H1 (cell line): ENCODE measurements around the gene B4GALNT1. TPM values are rescaled to one million over a fixed set of nuclear protein-coding genes. Genes with fewer than 3 reads are reported as not detected.

Source experiments
- CTCF ChIA-PET: fragments of 300-600 bp; sonication (Branson Sonifier 250); formaldehyde crosslinking; loops from one replicate; lab custom pipeline; 2021; ENCODE audit not compliant: partially characterized antibody; lab: Charles Lee
- POLR2A ChIA-PET: fragments of 300-600 bp; sonication (Branson Sonifier 250); formaldehyde crosslinking; loops from one replicate; lab custom pipeline; 2021; ENCODE audit warnings: inconsistent platforms; ENCODE audit not compliant: partially characterized antibody; lab: Charles Lee
- DNase-seq, 2 experiments: peaks; one replicate each; pipeline versions ENCODE4 v3.0.0 to v3.0.0-alpha.2; 2010 to 2022; ENCODE audit warnings: low spot score in 2 of 2, low read depth in 1 of 2, mixed read lengths in 1 of 2
- FAIRE-seq: peaks from 2 replicates; lab custom pipeline; 2011; peaks lifted over from hg19 to GRCh38; lab: Jason Lieb, UNC
- H2AFZ ChIP-seq: 2 replicates; pipeline ENCODE4 v1.8.1; 2012; ENCODE audit warnings: low read length, inconsistent platforms
- H2AK5ac ChIP-seq: 2 replicates; pipeline ENCODE4 v1.6.1; 2013; ENCODE audit warnings: low read depth, low read length
- H2BK120ac ChIP-seq: replicated peaks from 2 replicates; pipeline ENCODE3; 2013; ENCODE audit warnings: low read depth, low read length, inconsistent platforms
- H2BK12ac ChIP-seq: 2 replicates; pipeline ENCODE4 v1.6.1; 2013; ENCODE audit warnings: low read depth, low read length
- H2BK15ac ChIP-seq: 2 replicates; pipeline ENCODE4 v1.6.1; 2013; ENCODE audit warnings: low read length
- H2BK20ac ChIP-seq: 2 replicates; pipeline ENCODE4 v1.6.1; 2013; ENCODE audit warnings: low read length
- H2BK5ac ChIP-seq: 2 replicates; pipeline ENCODE4 v1.6.1; 2013; ENCODE audit warnings: low read depth, low read length
- H3K14ac ChIP-seq: 2 replicates; pipeline ENCODE4 v1.6.1; 2013; ENCODE audit warnings: inconsistent platforms; ENCODE audit not compliant: insufficient read length
- H3K18ac ChIP-seq: 2 replicates; pipeline ENCODE4 v1.6.1; 2013; ENCODE audit warnings: low read length; ENCODE audit errors: extremely low read depth
- H3K23ac ChIP-seq: 2 replicates; pipeline ENCODE4 v1.6.1; 2013; ENCODE audit warnings: inconsistent platforms; ENCODE audit not compliant: insufficient read length
- H3K23me2 ChIP-seq: 2 replicates; pipeline ENCODE4 v1.6.1; 2013; ENCODE audit warnings: low read depth, low read length
- H3K27ac ChIP-seq: 2 replicates; pipeline ENCODE4 v1.6.1; 2011; ENCODE audit warnings: low read depth, low read length, inconsistent platforms
- H3K27me3 ChIP-seq, 4 experiments: replicated peaks in 1 of 4; 1 replicate in 1 of 4; 2 replicates in 3 of 4; pipeline versions ENCODE4 v1.6.1 to v1.8.1; 2011 to 2013; ENCODE audit warnings: low read length in 3 of 4, mild to moderate bottlenecking in 3 of 4, inconsistent platforms in 2 of 4, mixed read lengths in 2 of 4, moderate library complexity in 1 of 4; ENCODE audit not compliant: control insufficient read depth in 3 of 4, insufficient read depth in 3 of 4; ENCODE audit errors: extremely low read depth in 1 of 4
- H3K36me3 ChIP-seq, 4 experiments: 2 replicates each; pipeline versions ENCODE4 v1.6.1 to v1.8.1; 2011 to 2013; ENCODE audit warnings: mild to moderate bottlenecking in 4 of 4, low read length in 3 of 4, moderate library complexity in 2 of 4, control low read depth in 1 of 4, inconsistent platforms in 1 of 4; ENCODE audit not compliant: insufficient read depth in 4 of 4, control insufficient read depth in 2 of 4
- H3K4ac ChIP-seq: replicated peaks from 2 replicates; pipeline ENCODE3; 2013; ENCODE audit warnings: low read length, low read depth, mixed read lengths, inconsistent platforms; ENCODE audit not compliant: insufficient read length
- H3K4me1 ChIP-seq, 4 experiments: replicated peaks in 1 of 4; 1 replicate in 1 of 4; 2 replicates in 3 of 4; pipeline versions ENCODE4 v1.6.1 to v1.8.1; 2011 to 2013; ENCODE audit warnings: low read length in 3 of 4, inconsistent platforms in 2 of 4, mixed read lengths in 1 of 4; ENCODE audit not compliant: insufficient read depth in 4 of 4, control insufficient read depth in 3 of 4
- H3K4me2 ChIP-seq, 2 experiments: 2 replicates each; pipeline versions ENCODE4 v1.6.1 to v1.8.1; 2011 to 2013; ENCODE audit warnings: low read depth in 2 of 2, low read length in 2 of 2, control low read depth in 1 of 2, inconsistent platforms in 1 of 2, mild to moderate bottlenecking in 1 of 2; ENCODE audit not compliant: insufficient read depth in 1 of 2
- H3K4me3 ChIP-seq, 4 experiments: fragments of 200-600, 300-600 bp in 1 of 4; sonication (generic), shearing (Covaris generic), sonication (Bioruptor Twin) in 1 of 4; 2 replicates each; pipeline versions ENCODE4 v1.5.1 to v1.8.1; 2011 to 2016; ENCODE audit warnings: low read length in 4 of 4, low read depth in 3 of 4, control low read depth in 2 of 4, inconsistent platforms in 2 of 4, mild to moderate bottlenecking in 2 of 4, mixed read lengths in 1 of 4, moderate library complexity in 1 of 4; ENCODE audit not compliant: insufficient read depth in 2 of 4; ENCODE audit errors: extremely low read depth in 1 of 4
- H3K56ac ChIP-seq: replicated peaks from 2 replicates; pipeline ENCODE3; 2013; ENCODE audit warnings: low read depth, mild to moderate bottlenecking, mixed read lengths, low read length, inconsistent platforms; ENCODE audit not compliant: insufficient read length
- H3K79me1 ChIP-seq: 2 replicates; pipeline ENCODE4 v1.6.1; 2013; ENCODE audit warnings: low read depth, low read length, control low read depth
- H3K79me2 ChIP-seq, 2 experiments: 2 replicates each; pipeline versions ENCODE4 v1.6.1 to v1.8.1; 2012 to 2013; ENCODE audit warnings: low read length in 2 of 2, mild to moderate bottlenecking in 2 of 2, inconsistent platforms in 1 of 2; ENCODE audit not compliant: insufficient read depth in 2 of 2, control insufficient read depth in 1 of 2
- H3K9ac ChIP-seq, 4 experiments: replicated peaks in 1 of 4; 1 replicate in 1 of 4; 2 replicates in 3 of 4; pipeline versions ENCODE4 v1.6.1 to v1.8.1; 2011 to 2013; ENCODE audit warnings: low read depth in 3 of 4, low read length in 3 of 4, control low read depth in 2 of 4, mild to moderate bottlenecking in 2 of 4, moderate library complexity in 2 of 4, inconsistent platforms in 1 of 4; ENCODE audit errors: extremely low read depth in 1 of 4
- H3K9me3 ChIP-seq, 2 experiments: 2 replicates each; pipeline versions ENCODE4 v1.6.1 to v1.8.1; 2012 to 2013; ENCODE audit warnings: mild to moderate bottlenecking in 2 of 2, moderate library complexity in 2 of 2, control low read depth in 1 of 2, inconsistent platforms in 1 of 2, low read depth in 1 of 2, low read length in 1 of 2, mixed read lengths in 1 of 2; ENCODE audit not compliant: insufficient read depth in 2 of 2
- H4K20me1 ChIP-seq, 2 experiments: replicated peaks in 1 of 2; 2 replicates each; pipeline versions ENCODE3 to v1.8.1; 2011 to 2013; ENCODE audit warnings: inconsistent platforms in 2 of 2, low read length in 2 of 2, mild to moderate bottlenecking in 1 of 2; ENCODE audit not compliant: insufficient read depth in 2 of 2, control insufficient read depth in 1 of 2
- H4K5ac ChIP-seq: 2 replicates; pipeline ENCODE4 v1.6.1; 2013; ENCODE audit warnings: low read length, low read depth, mixed read lengths, inconsistent platforms; ENCODE audit not compliant: insufficient read length
- H4K8ac ChIP-seq: 2 replicates; pipeline ENCODE4 v1.8.0; 2013; ENCODE audit warnings: mild to moderate bottlenecking, moderate library complexity, low read length, inconsistent platforms; ENCODE audit not compliant: insufficient read depth; ENCODE audit errors: extremely low read depth
- H4K91ac ChIP-seq: replicated peaks from 2 replicates; pipeline ENCODE3; 2013; ENCODE audit warnings: low read length, mixed read lengths, inconsistent platforms; ENCODE audit not compliant: insufficient read length
- CBX8 ChIP-seq: fragments of 300-800, 300-1000 bp; sonication (generic); IDR thresholded peaks from 2 replicates; pipeline ENCODE4 v1.7.1; 2016; ENCODE audit warnings: low read depth, low read length, borderline replicate concordance
- CEBPB ChIP-seq: IDR thresholded peaks from 2 replicates; pipeline ENCODE4 v1.6.1; 2012; ENCODE audit warnings: low read depth, low read length
- CHD2 ChIP-seq: IDR thresholded peaks from 2 replicates; pipeline ENCODE4 v1.6.1; 2012; ENCODE audit warnings: low read length, improper control_type of control experiment
- CREB1 ChIP-seq: IDR thresholded peaks from 2 replicates; pipeline ENCODE4 v1.6.1; 2012; ENCODE audit warnings: inconsistent platforms
- CTCF ChIP-seq, 3 experiments: IDR thresholded peaks; 1 replicate in 2 of 3; 2 replicates in 1 of 3; pipeline versions ENCODE4 v1.5.1 to v1.6.1; 2011; ENCODE audit warnings: low read length in 3 of 3, mild to moderate bottlenecking in 3 of 3, inconsistent platforms in 2 of 3, low read depth in 1 of 3, moderate library complexity in 1 of 3; ENCODE audit not compliant: insufficient read depth in 1 of 3; ENCODE audit errors: control extremely low read depth in 1 of 3
- FOSL1 ChIP-seq: IDR thresholded peaks from 2 replicates; pipeline ENCODE4 v1.6.1; 2011; ENCODE audit warnings: mild to moderate bottlenecking, low read depth, low read length, moderate library complexity; ENCODE audit not compliant: insufficient read depth
- GTF2F1 ChIP-seq: IDR thresholded peaks from 2 replicates; pipeline ENCODE4 v1.6.1; 2012; ENCODE audit warnings: low read depth, low read length, improper control_type of control experiment, borderline replicate concordance
- HDAC6 ChIP-seq: IDR thresholded peaks from one replicate; pipeline ENCODE4 v1.7.1; 2012; ENCODE audit warnings: low read depth, mild to moderate bottlenecking, inconsistent platforms, low read length, moderate library complexity
- POLR2A ChIP-seq, 2 experiments: IDR thresholded peaks; 1 replicate in 1 of 2; 2 replicates in 1 of 2; pipeline ENCODE4 v1.6.1; 2011; ENCODE audit warnings: low read depth in 2 of 2, low read length in 2 of 2, mild to moderate bottlenecking in 2 of 2; ENCODE audit errors: control extremely low read depth in 1 of 2
- RNF2 ChIP-seq: fragments of 200-900, 300-1000 bp; sonication (generic); IDR thresholded peaks from 2 replicates; pipeline ENCODE4 v1.7.1; 2016; ENCODE audit warnings: borderline replicate concordance, low read depth, mild to moderate bottlenecking, antibody characterized with exemption, low read length; ENCODE audit not compliant: poor library complexity, severe bottlenecking; ENCODE audit errors: missing control alignments
- SIRT6 ChIP-seq: IDR thresholded peaks from one replicate; pipeline ENCODE4 v1.7.1; 2012; ENCODE audit warnings: low read length, inconsistent platforms
- TEAD4 ChIP-seq: IDR thresholded peaks from 2 replicates; pipeline ENCODE4 v1.6.1; 2012; ENCODE audit warnings: low read depth, low read length, inconsistent platforms, mixed read lengths
- polyA plus RNA-seq, 7 experiments: library from polyadenylated mRNA; depleted of rRNA in 3 of 7; stranded (reverse) in 5 of 7; unstranded in 2 of 7; fragments of >200 nt in 5 of 7; fragments of 200-250 nt in 2 of 7; gene quantifications; 1 replicate in 5 of 7; 2 replicates in 1 of 7; 4 replicates in 1 of 7; pipeline versions ENCODE4 v1.2.1 to v1.2.3, GENCODE V29; 2011 to 2013; ENCODE audit warnings: missing spikeins in 2 of 7, mixed read lengths in 2 of 7
- total RNA-seq: library from RNA; stranded (reverse); fragmentation: NEBNext Ultra II Directional; extraction: Animal tissue kit (Norgen Biotek cat#: 25700); gene quantifications from 2 replicates; pipeline ENCODE4 v1.2.1, GENCODE V29; 2021
- TF ChIP-seq, protein P1 (sequence below): IDR thresholded peaks from 2 replicates; pipeline ENCODE4 v1.6.1; 2012; ENCODE audit warnings: inconsistent platforms

The B4GALNT1 gene
- total and polyA plus RNA-seq, 2 of the 8 experiments (the other 6 are each of a cell fraction or from before 2014, with no cell fraction given): 1.5 to 2.3 TPM

DNA sequence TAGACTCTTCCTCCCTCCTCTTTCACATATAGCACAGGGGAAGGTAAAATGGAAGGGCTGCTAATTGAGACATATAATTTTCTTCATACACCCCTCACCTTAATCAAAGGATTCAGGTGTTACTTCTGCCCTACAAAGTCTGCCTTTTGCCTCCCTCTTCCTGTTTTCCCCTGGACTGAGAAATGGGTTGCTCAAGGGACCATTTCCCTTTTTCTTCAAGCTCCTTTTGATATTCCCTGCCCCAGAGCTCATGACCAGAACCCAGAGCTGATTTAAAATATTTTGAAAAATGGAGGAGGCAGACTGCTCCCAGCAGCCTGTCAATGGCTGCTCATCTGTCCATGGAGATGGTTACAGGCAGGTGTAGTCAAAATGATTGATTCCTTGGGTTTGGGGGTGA, 48.3 kb downstream of the B4GALNT1 start:
- no peaks in the 10 kb centered on the region for H3K9me3 ChIP-seq
- FAIRE-seq (no peak), DNase-seq (no peak)
- H4K20me1 ChIP-seq: peaks cover 3 to 4% of the 10 kb centered on the region in 2 experiments
- H3K9ac ChIP-seq: no peak overlapping the region
- no peak overlapping the region for H3K4me2 ChIP-seq
- ChIA-PET POLR2A (interaction anchor here (1.1 to 1.5 kb wide), 4 partner anchors 21 to 41 kb away, joined by 3 to 6 read pairs (median 4); no protein-coding TSS in a partner anchor), CTCF (interaction anchor here (1.1 to 7.8 kb wide), 17 partner anchors 9 to 160 kb away, joined by 3 to 201 read pairs (median 16); partner anchors contain the start of genes ARHGEF25, B4GALNT1, DTX3 and TSPAN31)
- H2AK5ac ChIP-seq: no peak overlapping the region
- H3K79me1 ChIP-seq: no peaks in the 10 kb centered on the region
- H3K4ac ChIP-seq: no peak overlapping the region
- no peaks in the 10 kb centered on the region for H3K27me3 ChIP-seq
- no peaks in the 10 kb centered on the region for H3K23me2 ChIP-seq
- no peak overlapping the region for H2BK120ac ChIP-seq
- no peak overlapping the region for H3K4me3 ChIP-seq
- H3K79me2 ChIP-seq: no peaks in the 10 kb centered on the region
- no peak overlapping the region for H3K18ac ChIP-seq
- H2AFZ ChIP-seq: no peak overlapping the region
- H4K5ac ChIP-seq: no peak overlapping the region
- no peak overlapping the region for H2BK20ac ChIP-seq
- H4K8ac ChIP-seq: no peak overlapping the region
- H4K91ac ChIP-seq: no peak overlapping the region
- no peak overlapping the region for H3K27ac ChIP-seq
- no peak overlapping the region for H3K23ac ChIP-seq
- H2BK12ac ChIP-seq: no peak overlapping the region
- no peaks in the 10 kb centered on the region for H3K4me1 ChIP-seq
- H3K36me3 ChIP-seq: peaks cover 7 to 34% (median 11%) of the 10 kb centered on the region in 4 experiments; a peak in 7 of 8 replicates
- no peak overlapping the region for H3K14ac ChIP-seq
- H3K56ac ChIP-seq: no peak overlapping the region
- H2BK15ac ChIP-seq: no peak overlapping the region
- no peak overlapping the region for H2BK5ac ChIP-seq
- TF ChIP-seq CTCF (IDR thresholded peaks at IDR 0.05; ENCODE audit: control extremely low read depth in 1 of 3, insufficient read depth in 1 of 3, low read depth in 1 of 3, low read length in 3 of 3): no peak
- TF ChIP-seq CREB1: no peak
- no peak for TF ChIP-seq CBX8
- no peak for TF ChIP-seq CHD2
- TF ChIP-seq GTF2F1: no peak
- no peak for TF ChIP-seq CEBPB
- no peak for TF ChIP-seq FOSL1
- TF ChIP-seq RNF2: no peak
- no peak for TF ChIP-seq HDAC6
- TF ChIP-seq, protein P1, sequence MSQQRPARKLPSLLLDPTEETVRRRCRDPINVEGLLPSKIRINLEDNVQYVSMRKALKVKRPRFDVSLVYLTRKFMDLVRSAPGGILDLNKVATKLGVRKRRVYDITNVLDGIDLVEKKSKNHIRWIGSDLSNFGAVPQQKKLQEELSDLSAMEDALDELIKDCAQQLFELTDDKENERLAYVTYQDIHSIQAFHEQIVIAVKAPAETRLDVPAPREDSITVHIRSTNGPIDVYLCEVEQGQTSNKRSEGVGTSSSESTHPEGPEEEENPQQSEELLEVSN: no peak
- no peak for TF ChIP-seq SIRT6
- no peak for TF ChIP-seq POLR2A (IDR thresholded peaks at IDR 0.05; ENCODE audit: control extremely low read depth in 1 of 2, low read depth in 2 of 2, low read length in 2 of 2)
- TF ChIP-seq TEAD4: no peak
